Activated T-helper 2 cell treated with anti-CD3 and anti-CD28 coated beads, Interferon-gamma antibody, Interleukin-2, Interleukin-4, amounts not matched to agents 10 μg/mL and 5 μg/mL and 100 μg/mL, durations not matched to agents 14 hours and 24 hours and 36 hours (primary cell): ENCODE results near the gene WDR7. TPM values are rescaled to one million over a fixed set of nuclear protein-coding genes. Genes with fewer than 3 reads are reported as not detected.

ENCODE experiments used
- DNase-seq: peaks from one replicate; pipeline ENCODE4 v3.0.0; 2021; ENCODE audit warnings: low spot score
- H3K27ac Mint-ChIP-seq: one replicate; pipeline ENCODE4 v1.8.0; 2021; ENCODE audit warnings: mixed read lengths
- H3K27me3 Mint-ChIP-seq: one replicate; pipeline ENCODE4 v1.8.0; 2021; ENCODE audit warnings: low read depth, mixed read lengths
- H3K36me3 Mint-ChIP-seq: one replicate; pipeline ENCODE4 v1.8.0; 2021; ENCODE audit warnings: low read depth, mixed read lengths
- H3K4me1 Mint-ChIP-seq: one replicate; pipeline ENCODE4 v1.8.0; 2021; ENCODE audit warnings: low read depth, mixed read lengths
- H3K4me3 Mint-ChIP-seq: one replicate; pipeline ENCODE4 v1.8.0; 2021; ENCODE audit warnings: low read depth, mild to moderate bottlenecking, moderate library complexity, mixed read lengths
- H3K9me3 Mint-ChIP-seq: one replicate; pipeline ENCODE4 v1.8.0; 2021; ENCODE audit warnings: mixed read lengths
- intact Hi-C: fragments of 100-400 bp; cut with micrococcal nuclease; formaldehyde crosslinking; loops from one replicate; pipeline ENCODE4 v1.15.1; 2023
- total RNA-seq: library from RNA; stranded (reverse); gene quantifications from 2 replicates; pipeline ENCODE4 v1.2.3, GENCODE V29; 2022

The WDR7 gene
- total RNA-seq, 1 donor from 2014 or later: 27.1 TPM

GRCh38 chr18:56661360-56662062 is 10.4 kb downstream of the WDR7 start:
- Mint-ChIP-seq H3K4me3 (no peak overlapping the region), H3K27me3 (no peaks in the 10 kb centered on the region), H3K9me3 (no peaks in the 10 kb centered on the region), H3K4me1 (peaks cover 22% of the 10 kb centered on the region), H3K27ac (no peak overlapping the region), H3K36me3 (peaks cover 8% of the 10 kb centered on the region)
- DNase-seq: no peak
- intact Hi-C loops: no loop called here

GRCh38 chr18:56662063-56662408 is 10.9 kb downstream of the WDR7 start:
- Mint-ChIP-seq H3K27ac (no peak overlapping the region), H3K36me3 (peaks cover 8% of the 10 kb centered on the region), H3K27me3 (no peaks in the 10 kb centered on the region), H3K4me3 (no peak overlapping the region), H3K4me1 (peaks cover 23% of the 10 kb centered on the region), H3K9me3 (no peaks in the 10 kb centered on the region)
- intact Hi-C loops: no loop called here
- no peak for DNase-seq

GRCh38 chr18:56662502-56662901 is 11.3 kb downstream of the WDR7 start:
- Mint-ChIP-seq H3K27me3 (no peaks in the 10 kb centered on the region), H3K4me3 (no peak overlapping the region), H3K36me3 (peaks cover 8% of the 10 kb centered on the region), H3K4me1 (peaks cover 26% of the 10 kb centered on the region), H3K9me3 (no peaks in the 10 kb centered on the region), H3K27ac (no peak overlapping the region)
- intact Hi-C loops: no loop called here
- no peak for DNase-seq

GRCh38 chr18:56662902-56663301 is 11.7 kb downstream of the WDR7 start:
- H3K9me3 Mint-ChIP-seq: no peaks in the 10 kb centered on the region
- DNase-seq: no peak
- intact Hi-C loops: no loop called here
- no peaks in the 10 kb centered on the region for H3K27me3 Mint-ChIP-seq
- no peak overlapping the region for H3K4me3 Mint-ChIP-seq
- peaks cover 8% of the 10 kb centered on the region for H3K36me3 Mint-ChIP-seq
- peaks cover 26% of the 10 kb centered on the region for H3K4me1 Mint-ChIP-seq
- no peak overlapping the region for H3K27ac Mint-ChIP-seq

- no peaks in the 10 kb centered on the region for H3K9me3 Mint-ChIP-seq
- H3K4me1 Mint-ChIP-seq: peaks cover 17% of the 10 kb centered on the region
- no peak overlapping the region for H3K4me3 Mint-ChIP-seq
- H3K27me3 Mint-ChIP-seq: no peaks in the 10 kb centered on the region
- DNase-seq: no peak
- peaks cover 22% of the 10 kb centered on the region for H3K36me3 Mint-ChIP-seq
- intact Hi-C loops: no loop called here
- no peak overlapping the region for H3K27ac Mint-ChIP-seq
These were observed 21.2 kb downstream of the WDR7 start for GRCh38 chr18:56672391-56672790.

- H3K9me3 Mint-ChIP-seq: no peaks in the 10 kb centered on the region
- no peaks in the 10 kb centered on the region for H3K27me3 Mint-ChIP-seq
- H3K4me1 Mint-ChIP-seq: peaks cover 17% of the 10 kb centered on the region
- no peak overlapping the region for H3K27ac Mint-ChIP-seq
- peaks cover 28% of the 10 kb centered on the region for H3K36me3 Mint-ChIP-seq
- intact Hi-C loops: no loop called here
- no peak for DNase-seq
- no peak overlapping the region for H3K4me3 Mint-ChIP-seq
These were observed 21.8 kb downstream of the WDR7 start for GRCh38 chr18:56672981-56673380.

GRCh38 chr18:56676639-56677038 is 25.5 kb downstream of the WDR7 start:
- no peaks in the 10 kb centered on the region for H3K9me3 Mint-ChIP-seq
- intact Hi-C loops: no loop called here
- H3K27me3 Mint-ChIP-seq: no peaks in the 10 kb centered on the region
- no peak overlapping the region for H3K4me3 Mint-ChIP-seq
- no peak for DNase-seq
- H3K4me1 Mint-ChIP-seq: peaks cover under 1% of the 10 kb centered on the region
- no peak overlapping the region for H3K27ac Mint-ChIP-seq
- peaks cover 34% of the 10 kb centered on the region for H3K36me3 Mint-ChIP-seq

GRCh38 chr18:56678836-56679565 is 27.8 kb downstream of the WDR7 start:
- H3K9me3 Mint-ChIP-seq: no peaks in the 10 kb centered on the region
- H3K4me3 Mint-ChIP-seq: no peak overlapping the region
- H3K27ac Mint-ChIP-seq: no peak overlapping the region
- intact Hi-C loops: no loop called here
- H3K4me1 Mint-ChIP-seq: no peaks in the 10 kb centered on the region
- peaks cover 28% of the 10 kb centered on the region for H3K36me3 Mint-ChIP-seq
- no peak for DNase-seq
- H3K27me3 Mint-ChIP-seq: no peaks in the 10 kb centered on the region

- Mint-ChIP-seq H3K27me3 (no peaks in the 10 kb centered on the region), H3K9me3 (no peaks in the 10 kb centered on the region), H3K4me1 (no peaks in the 10 kb centered on the region), H3K4me3 (no peak overlapping the region), H3K27ac (no peak overlapping the region), H3K36me3 (peaks cover 14% of the 10 kb centered on the region)
- intact Hi-C loops: no loop called here
- no peak for DNase-seq
These were observed 33.1 kb downstream of the WDR7 start for GRCh38 chr18:56684277-56684676.

GRCh38 chr18:56691530-56691929 is 40.4 kb downstream of the WDR7 start:
- Mint-ChIP-seq H3K36me3 (peaks cover 7% of the 10 kb centered on the region), H3K4me1 (peaks cover 2% of the 10 kb centered on the region), H3K27ac (no peak overlapping the region), H3K27me3 (no peaks in the 10 kb centered on the region), H3K9me3 (no peaks in the 10 kb centered on the region), H3K4me3 (no peak overlapping the region)
- intact Hi-C loops: no loop called here
- DNase-seq: no peak

GRCh38 chr18:56696966-56697365 is 45.8 kb downstream of the WDR7 start:
- intact Hi-C loops: no loop called here
- Mint-ChIP-seq H3K4me3 (no peak overlapping the region), H3K4me1 (peaks cover 6% of the 10 kb centered on the region), H3K9me3 (no peaks in the 10 kb centered on the region), H3K27ac (no peak overlapping the region), H3K36me3 (peaks cover 12% of the 10 kb centered on the region), H3K27me3 (no peaks in the 10 kb centered on the region)
- no peak for DNase-seq

GRCh38 chr18:56702946-56703345 is 51.8 kb downstream of the WDR7 start:
- H3K4me1 Mint-ChIP-seq: no peaks in the 10 kb centered on the region
- DNase-seq: no peak
- intact Hi-C loops: loop anchor here (10.0 kb wide), 1 partner anchor 302 kb away; no protein-coding TSS in a partner anchor
- no peaks in the 10 kb centered on the region for H3K9me3 Mint-ChIP-seq
- H3K27ac Mint-ChIP-seq: no peak overlapping the region
- H3K27me3 Mint-ChIP-seq: no peaks in the 10 kb centered on the region
- peaks cover 9% of the 10 kb centered on the region for H3K36me3 Mint-ChIP-seq
- no peak overlapping the region for H3K4me3 Mint-ChIP-seq

GRCh38 chr18:56709463-56709862 is 58.3 kb downstream of the WDR7 start:
- H3K4me3 Mint-ChIP-seq: no peak overlapping the region
- intact Hi-C loops: loop anchor here (2.0 to 10.0 kb wide), 3 partner anchors 38 to 295 kb away; partner anchors contain the start of gene WDR7
- H3K27me3 Mint-ChIP-seq: no peaks in the 10 kb centered on the region
- peaks cover 11% of the 10 kb centered on the region for H3K36me3 Mint-ChIP-seq
- H3K9me3 Mint-ChIP-seq: no peaks in the 10 kb centered on the region
- DNase-seq: peak; percentile 41
- H3K27ac Mint-ChIP-seq: no peak overlapping the region
- peaks cover 18% of the 10 kb centered on the region for H3K4me1 Mint-ChIP-seq
